Keratinocyte (primary cell): ENCODE measurements around the gene MAPT. TPM values are rescaled to one million over a fixed set of nuclear protein-coding genes. Genes with fewer than 3 reads are reported as not detected.

Experiments
- DNase-seq: peaks from one replicate; pipeline ENCODE4 v3.0.0-alpha.2; 2011; ENCODE audit warnings: low read depth, missing footprints, low spot score
- FAIRE-seq: peaks from 2 replicates; lab custom pipeline; 2011; peaks lifted over from hg19 to GRCh38; lab: Jason Lieb, UNC
- H2AFZ ChIP-seq: 2 replicates; pipeline ENCODE4 v1.6.0; 2012; ENCODE audit warnings: low read length, control low read depth, inconsistent platforms; ENCODE audit not compliant: control insufficient read depth
- H3K27ac ChIP-seq: 2 replicates; pipeline ENCODE4 v1.5.1; 2011; ENCODE audit warnings: low read length; ENCODE audit not compliant: control insufficient read depth, insufficient read depth
- H3K27me3 ChIP-seq: 3 replicates; pipeline ENCODE4 v1.6.0; 2011; ENCODE audit warnings: low read length; ENCODE audit not compliant: control insufficient read depth, insufficient read depth; ENCODE audit errors: extremely low read depth
- H3K36me3 ChIP-seq, 2 experiments: 2 replicates in 1 of 2; 3 replicates in 1 of 2; pipeline ENCODE4 v1.5.1; 2011; ENCODE audit warnings: low read length in 2 of 2, mild to moderate bottlenecking in 1 of 2; ENCODE audit not compliant: control insufficient read depth in 2 of 2, insufficient read depth in 2 of 2; ENCODE audit errors: extremely low read depth in 1 of 2
- H3K4me1 ChIP-seq: 3 replicates; pipeline ENCODE4 v1.5.1; 2011; ENCODE audit warnings: low read length; ENCODE audit not compliant: control insufficient read depth, insufficient read depth; ENCODE audit errors: extremely low read depth
- H3K4me2 ChIP-seq: 3 replicates; pipeline ENCODE4 v1.6.0; 2011; ENCODE audit warnings: low read depth, low read length; ENCODE audit not compliant: control insufficient read depth, insufficient read depth; ENCODE audit errors: extremely low read depth
- H3K4me3 ChIP-seq, 3 experiments: fragments of 200-600 bp in 1 of 3; sonication (generic) in 1 of 3; 2 replicates in 2 of 3; 3 replicates in 1 of 3; pipeline ENCODE4 v1.5.1; 2011 to 2016; ENCODE audit warnings: low read length in 3 of 3, mild to moderate bottlenecking in 3 of 3, control low read depth in 2 of 3, inconsistent platforms in 1 of 3, low read depth in 1 of 3, mixed read lengths in 1 of 3, mixed run types in 1 of 3, moderate library complexity in 1 of 3; ENCODE audit not compliant: control insufficient read depth in 2 of 3, insufficient read depth in 2 of 3; ENCODE audit errors: extremely low read depth in 1 of 3
- H3K79me2 ChIP-seq: 2 replicates; pipeline ENCODE4 v1.6.0; 2012; ENCODE audit warnings: low read length; ENCODE audit not compliant: control insufficient read depth, insufficient read depth
- H3K9ac ChIP-seq: 3 replicates; pipeline ENCODE4 v1.6.0; 2011; ENCODE audit warnings: low read length; ENCODE audit not compliant: control insufficient read depth, insufficient read depth; ENCODE audit errors: extremely low read depth
- H3K9me1 ChIP-seq: 3 replicates; pipeline ENCODE4 v1.6.0; 2011; ENCODE audit warnings: low read length; ENCODE audit not compliant: control insufficient read depth, insufficient read depth; ENCODE audit errors: extremely low read depth
- H3K9me3 ChIP-seq: 2 replicates; pipeline ENCODE4 v1.5.1; 2012; ENCODE audit warnings: low read depth, low read length; ENCODE audit not compliant: control insufficient read depth
- H4K20me1 ChIP-seq: 3 replicates; pipeline ENCODE4 v1.6.0; 2011; ENCODE audit warnings: low read length; ENCODE audit not compliant: control insufficient read depth, insufficient read depth; ENCODE audit errors: extremely low read depth
- EZH2 ChIP-seq: IDR thresholded peaks from one replicate; pipeline ENCODE4 v1.6.1; 2012; ENCODE audit warnings: inconsistent platforms, mild to moderate bottlenecking, low read length, moderate library complexity
- dilution Hi-C: fragments of 300-500 bp; cut with MboI; formaldehyde crosslinking; loops from one replicate; pipeline ENCODE4 v1.7.0; 2020; ENCODE audit warnings: low sequenced_read_pairs; ENCODE audit not compliant: extremely low pct_ligation_motif_present
- polyA plus RNA-seq, 5 experiments: library from polyadenylated mRNA; depleted of rRNA in 3 of 5; stranded (reverse) in 3 of 5; stranded (forward) in 1 of 5; unstranded in 1 of 5; fragments of >200 nt; gene quantifications; 1 replicate in 1 of 5; 2 replicates in 3 of 5; 3 replicates in 1 of 5; pipeline versions ENCODE4 v1.2.1 to v1.2.3, GENCODE V29; 2011 to 2012; ENCODE audit warnings: missing spikeins in 2 of 5, low read depth in 1 of 5, low replicate concordance in 1 of 5
- TF ChIP-seq, protein P1 (sequence below), 3 experiments: IDR thresholded peaks in 1 of 3; conservative IDR thresholded peaks in 1 of 3; optimal IDR thresholded peaks in 1 of 3; 2 replicates in 2 of 3; 3 replicates in 1 of 3; pipeline versions ENCODE3 to v1.5.1; 2011; ENCODE audit warnings: low read length in 3 of 3, mild to moderate bottlenecking in 3 of 3, moderate library complexity in 2 of 3, control low read depth in 1 of 3, inconsistent platforms in 1 of 3; ENCODE audit not compliant: insufficient read depth in 2 of 3; ENCODE audit errors: extremely low read depth in 1 of 3

Gene MAPT
- polyA plus RNA-seq, 1 donor (not counting 4 experiments of a cell fraction or from before 2014, with no cell fraction given): 0.08 TPM

- TF ChIP-seq EZH2: no peak
- TF ChIP-seq, protein P1, sequence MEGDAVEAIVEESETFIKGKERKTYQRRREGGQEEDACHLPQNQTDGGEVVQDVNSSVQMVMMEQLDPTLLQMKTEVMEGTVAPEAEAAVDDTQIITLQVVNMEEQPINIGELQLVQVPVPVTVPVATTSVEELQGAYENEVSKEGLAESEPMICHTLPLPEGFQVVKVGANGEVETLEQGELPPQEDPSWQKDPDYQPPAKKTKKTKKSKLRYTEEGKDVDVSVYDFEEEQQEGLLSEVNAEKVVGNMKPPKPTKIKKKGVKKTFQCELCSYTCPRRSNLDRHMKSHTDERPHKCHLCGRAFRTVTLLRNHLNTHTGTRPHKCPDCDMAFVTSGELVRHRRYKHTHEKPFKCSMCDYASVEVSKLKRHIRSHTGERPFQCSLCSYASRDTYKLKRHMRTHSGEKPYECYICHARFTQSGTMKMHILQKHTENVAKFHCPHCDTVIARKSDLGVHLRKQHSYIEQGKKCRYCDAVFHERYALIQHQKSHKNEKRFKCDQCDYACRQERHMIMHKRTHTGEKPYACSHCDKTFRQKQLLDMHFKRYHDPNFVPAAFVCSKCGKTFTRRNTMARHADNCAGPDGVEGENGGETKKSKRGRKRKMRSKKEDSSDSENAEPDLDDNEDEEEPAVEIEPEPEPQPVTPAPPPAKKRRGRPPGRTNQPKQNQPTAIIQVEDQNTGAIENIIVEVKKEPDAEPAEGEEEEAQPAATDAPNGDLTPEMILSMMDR (optimal IDR thresholded peaks at IDR 0.05 in 1 of 3, IDR thresholded peaks at IDR 0.05 in 1 of 3, conservative IDR thresholded peaks at IDR 0.05 in 1 of 3; ENCODE audit: extremely low read depth in 1 of 3, insufficient read depth in 2 of 3, low read length in 3 of 3): no peak
- dilution Hi-C loops: no loop called here
- FAIRE-seq: no peak
Measured at GRCh38 chr17:45984368-45984767, 90.0 kb downstream of the MAPT start.

GRCh38 chr17:45985447-45985846 lies 91.1 kb downstream of the MAPT start:
- no peaks in the 10 kb centered on the region for H4K20me1 ChIP-seq
- DNase-seq: no peak
- no peaks in the 10 kb centered on the region for H3K79me2 ChIP-seq
- FAIRE-seq: no peak
- H2AFZ ChIP-seq: no peak overlapping the region
- no peak overlapping the region for H3K9ac ChIP-seq
- H3K27me3 ChIP-seq: no peaks in the 10 kb centered on the region
- no peaks in the 10 kb centered on the region for H3K9me1 ChIP-seq
- H3K9me3 ChIP-seq: no peaks in the 10 kb centered on the region
- TF ChIP-seq, protein P1 (optimal IDR thresholded peaks at IDR 0.05 in 1 of 3, IDR thresholded peaks at IDR 0.05 in 1 of 3, conservative IDR thresholded peaks at IDR 0.05 in 1 of 3; ENCODE audit: extremely low read depth in 1 of 3, insufficient read depth in 2 of 3, low read length in 3 of 3): no peak
- TF ChIP-seq EZH2: no peak
- no peak overlapping the region for H3K4me3 ChIP-seq
- H3K4me2 ChIP-seq: no peak overlapping the region
- no peaks in the 10 kb centered on the region for H3K4me1 ChIP-seq
- no peaks in the 10 kb centered on the region for H3K36me3 ChIP-seq
- dilution Hi-C loops: no loop called here
- no peak overlapping the region for H3K27ac ChIP-seq

More at GRCh38 chr17:45984368-45984767, 90.0 kb downstream of the MAPT start:
- H3K4me2 ChIP-seq: no peak overlapping the region
- H3K4me3 ChIP-seq: no peak overlapping the region
- no peak overlapping the region for H3K9ac ChIP-seq
- no peaks in the 10 kb centered on the region for H3K36me3 ChIP-seq
- no peak for DNase-seq
- H3K9me3 ChIP-seq: no peaks in the 10 kb centered on the region
- no peak overlapping the region for H2AFZ ChIP-seq
- H3K4me1 ChIP-seq: no peaks in the 10 kb centered on the region
- H3K9me1 ChIP-seq: no peaks in the 10 kb centered on the region
- H4K20me1 ChIP-seq: no peaks in the 10 kb centered on the region
- no peaks in the 10 kb centered on the region for H3K79me2 ChIP-seq
- no peak overlapping the region for H3K27ac ChIP-seq
- H3K27me3 ChIP-seq: no peaks in the 10 kb centered on the region
